GM21825 (cell line): Measurements from ENCODE around the gene USP34.

Experiments
- ATAC-seq: cut with Tn5 transposase; IDR thresholded peaks from one replicate; pipeline ENCODE4 v1.9.1; 2021; ENCODE audit warnings: mild to moderate bottlenecking, moderate library complexity; ENCODE audit not compliant: unreplicated experiment

Gene USP34

GRCh38 chr2:61328707-61329251 is 142.1 kb downstream of the USP34 start:
- no peak for ATAC-seq

- no peak for ATAC-seq
Observed at GRCh38 chr2:61327173-61327572, 143.7 kb downstream of the USP34 start.

GRCh38 chr2:61326423-61326822 is 144.5 kb downstream of the USP34 start:
- ATAC-seq = no peak

- no peak for ATAC-seq
Observed at GRCh38 chr2:61320181-61320580, 150.7 kb downstream of the USP34 start.

GRCh38 chr2:61318553-61318952 is 152.3 kb downstream of the USP34 start:
- no peak for ATAC-seq

GRCh38 chr2:61295981-61296380 is 174.9 kb downstream of the USP34 start:
- ATAC-seq = no peak

- ATAC-seq = no peak
Observed at GRCh38 chr2:61291851-61292575, 178.9 kb downstream of the USP34 start.

- no peak for ATAC-seq
Observed at GRCh38 chr2:61288070-61288841, 182.6 kb downstream of the USP34 start.

GRCh38 chr2:61287254-61287653 is 183.6 kb downstream of the USP34 start:
- no peak for ATAC-seq

GRCh38 chr2:61283443-61284160 is 187.3 kb downstream of the USP34 start:
- ATAC-seq = no peak

- ATAC-seq = no peak
Observed at GRCh38 chr2:61282104-61282590, 188.7 kb downstream of the USP34 start.

GRCh38 chr2:61281321-61281720 is 189.6 kb downstream of the USP34 start:
- no peak for ATAC-seq

- no peak for ATAC-seq
Observed at GRCh38 chr2:61277756-61278155, 193.1 kb downstream of the USP34 start.

- ATAC-seq = no peak
Observed at GRCh38 chr2:61275575-61276184, 195.2 kb downstream of the USP34 start.

GRCh38 chr2:61272421-61273070 is 198.3 kb downstream of the USP34 start:
- ATAC-seq = no peak

- ATAC-seq = no peak
Observed at GRCh38 chr2:61268249-61268648, 202.6 kb downstream of the USP34 start.

GRCh38 chr2:61266632-61267505 is 204.0 kb downstream of the USP34 start:
- ATAC-seq = no peak

- ATAC-seq = no peak
Observed at GRCh38 chr2:61263830-61264229, 207.1 kb downstream of the USP34 start.

GRCh38 chr2:61262699-61263098 is 208.2 kb downstream of the USP34 start:
- ATAC-seq = no peak
